HG03439 (cell line): ENCODE results near the gene PCK1.

Experiments used
- ATAC-seq: cut with Tn5 transposase; IDR thresholded peaks from one replicate; pipeline ENCODE4 v1.9.1; 2021; ENCODE audit warnings: mild to moderate bottlenecking, moderate library complexity; ENCODE audit not compliant: unreplicated experiment

Gene PCK1

GRCh38 chr20:57576002-57576401 is 15.1 kb downstream of the PCK1 start:
- no peak for ATAC-seq

- ATAC-seq, result no peak
These were observed 16.0 kb downstream of the PCK1 start for GRCh38 chr20:57576617-57577550.

- ATAC-seq, result no peak
These were observed 17.0 kb downstream of the PCK1 start for GRCh38 chr20:57577679-57578475.

- ATAC-seq, result no peak
These were observed 17.7 kb downstream of the PCK1 start for GRCh38 chr20:57578476-57579165.

GRCh38 chr20:57579331-57579897 is 18.5 kb downstream of the PCK1 start:
- no peak for ATAC-seq

GRCh38 chr20:57579898-57580447 is 19.1 kb downstream of the PCK1 start:
- no peak for ATAC-seq

GRCh38 chr20:57580478-57581201 is 19.7 kb downstream of the PCK1 start:
- ATAC-seq, result no peak

GRCh38 chr20:57581202-57582028 is 20.5 kb downstream of the PCK1 start:
- no peak for ATAC-seq

- no peak for ATAC-seq
These were observed 21.1 kb downstream of the PCK1 start for GRCh38 chr20:57582029-57582378.

- ATAC-seq, result no peak
These were observed 21.8 kb downstream of the PCK1 start for GRCh38 chr20:57582432-57583288.

GRCh38 chr20:57583289-57584257 is 22.7 kb downstream of the PCK1 start:
- no peak for ATAC-seq

- ATAC-seq, result no peak
These were observed 24.0 kb downstream of the PCK1 start for GRCh38 chr20:57584768-57585461.

- no peak for ATAC-seq
These were observed 24.7 kb downstream of the PCK1 start for GRCh38 chr20:57585466-57586213.

GRCh38 chr20:57586370-57586793 is 25.5 kb downstream of the PCK1 start:
- no peak for ATAC-seq

- no peak for ATAC-seq
These were observed 26.0 kb downstream of the PCK1 start for GRCh38 chr20:57586943-57587277.
